Osteocyte (in vitro differentiated cells): Measurements from ENCODE around the gene FAM47E. TPM values are rescaled to one million over a fixed set of nuclear protein-coding genes. Genes with fewer than 3 reads are reported as not detected.
A peak's percentile ranks its signal among the peaks of the same experiment; 100 is the strongest.

Experiments
- DNase-seq: peaks from one replicate; pipeline ENCODE4 v3.0.0; 2021; ENCODE audit warnings: mixed read lengths; ENCODE audit not compliant: unreplicated experiment; ENCODE audit errors: extremely low spot score
- H3K27ac Mint-ChIP-seq: one replicate; pipeline ENCODE4 v1.8.0; 2021; ENCODE audit warnings: mild to moderate bottlenecking, mixed read lengths; ENCODE audit not compliant: unreplicated experiment
- H3K27me3 Mint-ChIP-seq: one replicate; pipeline ENCODE4 v1.8.0; 2021; ENCODE audit warnings: mixed read lengths; ENCODE audit not compliant: unreplicated experiment
- H3K36me3 Mint-ChIP-seq: one replicate; pipeline ENCODE4 v1.8.0; 2021; ENCODE audit warnings: mixed read lengths; ENCODE audit not compliant: unreplicated experiment
- H3K4me1 Mint-ChIP-seq: one replicate; pipeline ENCODE4 v1.8.0; 2021; ENCODE audit warnings: mixed read lengths; ENCODE audit not compliant: unreplicated experiment
- H3K4me3 Mint-ChIP-seq: one replicate; pipeline ENCODE4 v1.8.0; 2021; ENCODE audit warnings: mild to moderate bottlenecking, moderate library complexity, mixed read lengths; ENCODE audit not compliant: unreplicated experiment
- H3K9me3 Mint-ChIP-seq: one replicate; pipeline ENCODE4 v1.8.0; 2021; ENCODE audit warnings: mixed read lengths; ENCODE audit not compliant: unreplicated experiment
- CTCF ChIP-seq: fragments of 200-600 bp; sonication (generic); IDR thresholded peaks from 2 replicates; pipeline ENCODE4 v1.5.0; 2021; ENCODE audit warnings: antibody characterized with exemption, mild to moderate bottlenecking, moderate library complexity
- total RNA-seq: library from RNA; stranded (reverse); gene quantifications from 2 replicates; pipeline ENCODE4 v1.2.1, GENCODE V29; 2021

FAM47E gene
- total RNA-seq, 1 donor from 2014 or later, result 0.70 TPM

GRCh38 chr4:76206222-76206942, 45.1 kb upstream of the FAM47E start:
- no peak overlapping the region for H3K4me3 Mint-ChIP-seq
- no peak for TF ChIP-seq CTCF

GRCh38 chr4:76207549-76207948, 44.0 kb upstream of the FAM47E start:
- peaks cover 3% of the 10 kb centered on the region for H3K36me3 Mint-ChIP-seq
- peak overlapping the region; percentile 97 for H3K27ac Mint-ChIP-seq
- peaks cover 56% of the 10 kb centered on the region for H3K4me1 Mint-ChIP-seq

More at GRCh38 chr4:76206222-76206942, 45.1 kb upstream of the FAM47E start:
- no peak overlapping the region for H3K27ac Mint-ChIP-seq
- peaks cover 45% of the 10 kb centered on the region for H3K4me1 Mint-ChIP-seq
- no peaks in the 10 kb centered on the region for H3K9me3 Mint-ChIP-seq
- DNase-seq, result peak; percentile 17
- H3K36me3 Mint-ChIP-seq, result peaks cover 3% of the 10 kb centered on the region
- H3K27me3 Mint-ChIP-seq, result no peaks in the 10 kb centered on the region

GRCh38 chr4:76208005-76208765, 43.3 kb upstream of the FAM47E start:
- Mint-ChIP-seq H3K36me3 (peaks cover 3% of the 10 kb centered on the region), H3K27ac (peak overlapping the region; percentile 97), H3K27me3 (no peaks in the 10 kb centered on the region), H3K4me3 (peak overlapping the region; percentile 69), H3K4me1 (peaks cover 58% of the 10 kb centered on the region), H3K9me3 (no peaks in the 10 kb centered on the region)
- TF ChIP-seq CTCF, result no peak
- DNase-seq, result peak; percentile 88

More at GRCh38 chr4:76207549-76207948, 44.0 kb upstream of the FAM47E start:
- H3K9me3 Mint-ChIP-seq, result no peaks in the 10 kb centered on the region
- H3K4me3 Mint-ChIP-seq, result no peak overlapping the region
- TF ChIP-seq CTCF, result no peak
- DNase-seq, result no peak
- no peaks in the 10 kb centered on the region for H3K27me3 Mint-ChIP-seq

GRCh38 chr4:76209881-76210280, 41.6 kb upstream of the FAM47E start:
- no peak overlapping the region for H3K4me3 Mint-ChIP-seq
- DNase-seq, result no peak
- peaks cover 63% of the 10 kb centered on the region for H3K4me1 Mint-ChIP-seq
- no peaks in the 10 kb centered on the region for H3K36me3 Mint-ChIP-seq
- H3K27ac Mint-ChIP-seq, result peak overlapping the region; percentile 70
- no peaks in the 10 kb centered on the region for H3K9me3 Mint-ChIP-seq
- no peak for TF ChIP-seq CTCF
- H3K27me3 Mint-ChIP-seq, result no peaks in the 10 kb centered on the region

GRCh38 chr4:76210452-76210851, 41.1 kb upstream of the FAM47E start:
- no peak for DNase-seq
- Mint-ChIP-seq H3K9me3 (no peaks in the 10 kb centered on the region), H3K27ac (peak overlapping the region; percentile 57), H3K4me3 (peak overlapping the region; percentile 32), H3K27me3 (no peaks in the 10 kb centered on the region), H3K36me3 (no peaks in the 10 kb centered on the region), H3K4me1 (peaks cover 63% of the 10 kb centered on the region)
- no peak for TF ChIP-seq CTCF
